HG03060 (cell line): ENCODE data around the gene ANKRD29.

Source experiments
- ATAC-seq: cut with Tn5 transposase; IDR thresholded peaks from one replicate; pipeline ENCODE4 v1.9.1; 2021; ENCODE audit warnings: low read depth, moderate number of reproducible peaks; ENCODE audit not compliant: unreplicated experiment

ANKRD29 gene, protein sequence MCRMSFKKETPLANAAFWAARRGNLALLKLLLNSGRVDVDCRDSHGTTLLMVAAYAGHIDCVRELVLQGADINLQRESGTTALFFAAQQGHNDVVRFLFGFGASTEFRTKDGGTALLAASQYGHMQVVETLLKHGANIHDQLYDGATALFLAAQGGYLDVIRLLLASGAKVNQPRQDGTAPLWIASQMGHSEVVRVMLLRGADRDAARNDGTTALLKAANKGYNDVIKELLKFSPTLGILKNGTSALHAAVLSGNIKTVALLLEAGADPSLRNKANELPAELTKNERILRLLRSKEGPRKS

DNA sequence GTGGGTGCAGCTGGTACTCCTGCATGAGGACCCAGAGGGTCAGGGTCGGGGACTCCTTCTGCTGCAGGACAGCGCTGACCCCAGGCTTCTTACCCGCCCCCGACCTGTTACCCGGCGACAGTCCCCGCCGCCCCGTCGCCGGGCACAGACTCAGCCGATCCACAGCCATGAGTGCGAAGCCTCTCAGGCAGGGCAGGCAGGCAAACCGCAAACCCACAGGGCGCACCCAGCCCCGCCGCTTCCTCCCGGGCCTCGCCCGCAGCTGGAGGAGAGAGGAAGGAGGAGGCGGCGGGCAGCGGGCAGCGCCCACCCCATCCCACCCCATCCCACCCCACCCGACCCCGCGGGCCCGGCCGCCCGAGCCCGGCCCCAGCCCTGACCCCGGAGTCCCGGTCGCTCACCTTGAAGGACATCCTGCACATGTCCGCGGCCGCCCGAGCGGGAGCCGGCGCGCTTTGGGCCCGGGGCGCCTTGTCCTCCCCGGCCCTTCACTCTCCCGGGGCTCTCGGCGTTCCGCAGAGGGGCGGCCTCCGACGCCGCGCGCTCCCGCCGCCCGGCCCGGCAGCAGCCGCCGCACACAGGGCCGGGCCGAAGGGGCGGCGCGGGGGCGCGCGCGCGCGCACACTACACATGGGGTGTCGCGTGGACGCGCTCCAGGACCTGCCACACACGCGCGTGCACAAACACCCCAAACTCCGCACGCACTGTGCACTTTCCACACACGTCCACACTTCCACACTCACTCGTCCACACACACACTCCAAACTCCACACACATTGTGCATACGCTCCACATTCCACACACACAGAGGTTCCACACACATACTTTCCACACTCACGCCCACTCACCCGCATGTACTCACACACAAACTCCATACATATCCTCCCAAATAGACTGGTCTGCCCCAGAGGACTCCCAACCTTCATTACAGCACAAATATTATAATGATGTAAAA lies at the start of gene ANKRD29:
Gene ANKRD29 (minus strand): TSS at position 603 of the 955 bp plus-strand sequence. CDS start 181 bp downstream, at position 422.
- no peak for ATAC-seq

DNA sequence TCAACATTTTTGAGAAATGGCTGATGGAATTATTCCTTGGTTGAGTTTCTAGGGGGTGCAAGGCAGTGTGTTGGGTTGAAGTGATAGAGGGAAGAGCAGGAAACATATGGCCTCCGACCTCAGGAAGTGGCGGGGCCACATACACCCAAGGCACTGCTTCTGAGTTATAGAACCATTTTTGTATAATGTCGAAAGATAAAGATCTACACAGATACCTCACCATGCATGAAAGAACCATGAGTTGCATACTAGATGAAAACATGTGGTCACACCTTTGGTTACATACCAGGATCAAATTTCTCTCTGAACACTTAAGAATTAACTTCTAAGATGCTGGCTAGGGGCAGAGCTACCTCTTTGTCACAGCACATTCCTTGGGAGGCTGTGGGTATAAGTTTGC lies 49.7 kb upstream of the ANKRD29 start:
- ATAC-seq: no peak

DNA sequence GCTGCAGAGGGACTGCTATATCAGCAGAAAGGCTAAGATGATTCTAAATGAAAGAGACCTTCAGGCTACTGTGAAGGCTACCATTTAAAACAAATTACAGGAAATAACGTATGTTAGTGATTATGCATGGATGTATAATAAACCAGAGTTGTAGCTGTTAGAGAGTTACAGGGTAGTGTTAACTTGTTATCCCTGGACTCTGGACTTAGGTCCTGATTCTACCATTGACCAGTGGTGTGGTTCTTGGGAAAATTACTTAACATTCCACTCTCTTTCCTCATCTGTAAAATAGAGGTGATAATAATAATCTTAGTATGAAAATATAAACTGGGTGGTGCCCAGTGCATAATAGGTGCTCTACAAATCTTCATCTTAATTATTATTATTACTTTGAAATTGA lies 48.7 kb upstream of the ANKRD29 start:
- ATAC-seq: no peak

DNA sequence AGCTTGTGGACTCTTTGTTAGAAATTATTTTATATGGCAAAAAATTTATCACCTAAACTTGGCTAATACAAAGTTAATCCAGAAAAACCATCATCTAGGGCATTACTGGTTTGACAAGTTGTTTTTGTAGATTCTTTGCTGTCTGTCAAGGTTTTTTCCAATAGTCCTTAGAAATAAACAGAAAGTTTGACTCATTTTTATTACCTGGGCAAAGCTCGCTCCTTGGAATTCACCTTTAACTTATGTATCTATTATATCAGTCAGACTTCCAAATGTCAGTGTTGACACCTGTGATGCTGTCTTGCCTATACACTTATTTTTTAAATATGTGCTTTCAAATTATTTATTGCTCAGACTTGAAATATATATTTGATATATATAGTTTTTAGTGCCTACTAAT lies 48.2 kb upstream of the ANKRD29 start:
- ATAC-seq: no peak

DNA sequence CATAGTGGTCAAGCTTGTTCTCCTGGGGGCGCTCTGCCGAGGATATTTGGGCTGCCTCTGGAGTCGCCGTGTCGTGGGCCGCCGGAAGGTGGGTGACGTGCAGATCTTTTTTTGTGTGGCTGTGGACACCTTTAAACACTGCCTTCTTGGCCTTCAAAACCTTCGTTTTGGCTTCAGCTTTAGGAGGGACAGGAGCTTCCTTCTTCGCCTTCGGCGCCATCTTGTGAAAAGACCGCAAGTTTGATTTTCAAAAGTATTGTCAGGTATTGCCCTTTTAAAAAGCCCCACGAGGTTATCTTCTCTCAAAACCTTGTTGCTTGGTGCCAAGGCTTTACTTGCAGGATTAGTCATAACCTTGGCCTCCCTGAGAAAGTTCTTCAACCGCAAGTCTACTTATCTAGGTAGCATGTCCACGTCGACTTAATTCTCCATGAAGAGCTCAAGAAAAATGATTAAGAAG lies 47.4 kb upstream of the ANKRD29 start:
- no peak for ATAC-seq

DNA sequence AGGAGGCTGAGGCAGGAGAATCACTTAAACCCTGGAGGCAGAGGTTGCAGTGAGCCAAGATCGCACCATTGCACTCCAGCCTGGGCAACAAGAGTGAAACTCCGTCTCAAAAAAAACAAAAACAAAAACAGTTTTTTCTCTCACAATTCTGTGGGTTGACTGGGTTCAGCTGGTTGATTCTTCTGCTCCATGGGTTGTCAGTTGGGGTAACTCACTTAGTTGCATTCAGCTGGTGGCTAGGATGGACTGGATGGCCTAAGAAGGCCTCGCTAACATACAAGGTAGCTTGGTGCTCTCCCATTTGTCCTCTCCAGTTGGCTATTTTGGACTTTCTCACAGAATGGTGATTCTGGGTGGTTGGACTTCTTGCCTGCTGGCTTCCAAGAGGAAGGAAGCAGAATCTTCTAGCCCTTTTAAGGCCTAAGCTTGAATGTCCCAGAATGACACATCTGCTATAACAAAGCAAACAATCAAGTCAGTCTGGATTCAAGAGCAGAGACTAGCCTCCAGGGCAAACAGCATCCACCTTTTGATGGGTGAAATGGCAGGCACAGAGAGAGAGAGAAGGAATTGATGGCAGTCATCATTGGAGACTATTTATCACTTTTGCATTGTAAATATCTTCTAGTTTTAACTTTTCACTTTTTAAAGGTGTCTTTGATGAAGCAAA lies 44.4 kb upstream of the ANKRD29 start:
- ATAC-seq: no peak

DNA sequence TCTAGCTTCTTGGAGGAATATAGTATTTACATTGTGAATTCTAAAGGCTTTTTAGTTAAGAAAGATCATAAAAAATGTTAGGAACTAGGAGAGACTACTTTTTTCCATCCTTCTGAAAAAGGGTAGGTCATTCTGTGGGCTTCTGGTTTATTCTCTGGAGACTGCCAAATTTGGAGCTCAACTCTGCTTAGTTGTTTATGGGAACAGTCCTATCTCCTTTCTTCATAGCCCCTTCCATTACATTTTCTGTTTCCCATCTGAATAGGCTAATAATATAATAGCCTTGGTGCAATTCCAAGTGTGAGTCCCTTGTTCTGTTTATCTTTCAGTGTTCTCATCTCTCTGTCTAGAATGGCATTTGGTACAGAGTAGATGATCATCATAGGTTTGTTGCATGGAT lies 42.1 kb upstream of the ANKRD29 start:
- ATAC-seq: no peak

DNA sequence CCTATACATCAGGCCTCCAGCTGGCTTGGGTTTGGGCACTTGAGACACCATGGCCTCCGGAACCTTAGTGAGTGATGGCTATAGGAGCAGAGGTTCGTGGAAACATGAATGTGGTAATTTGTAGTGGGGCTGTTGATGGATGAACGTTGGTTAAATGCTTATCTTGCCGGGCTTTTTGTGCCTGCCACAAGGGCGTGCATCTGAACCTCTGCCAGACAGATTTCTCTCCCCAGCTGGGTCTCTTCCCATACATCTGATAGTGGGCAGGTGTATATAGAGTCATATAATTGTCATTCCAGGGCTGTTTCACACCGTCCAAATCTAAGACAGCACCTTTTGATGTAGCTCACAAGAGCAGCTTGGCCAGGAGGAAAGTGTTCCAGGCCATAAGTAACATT lies 41.3 kb upstream of the ANKRD29 start:
- ATAC-seq: no peak

DNA sequence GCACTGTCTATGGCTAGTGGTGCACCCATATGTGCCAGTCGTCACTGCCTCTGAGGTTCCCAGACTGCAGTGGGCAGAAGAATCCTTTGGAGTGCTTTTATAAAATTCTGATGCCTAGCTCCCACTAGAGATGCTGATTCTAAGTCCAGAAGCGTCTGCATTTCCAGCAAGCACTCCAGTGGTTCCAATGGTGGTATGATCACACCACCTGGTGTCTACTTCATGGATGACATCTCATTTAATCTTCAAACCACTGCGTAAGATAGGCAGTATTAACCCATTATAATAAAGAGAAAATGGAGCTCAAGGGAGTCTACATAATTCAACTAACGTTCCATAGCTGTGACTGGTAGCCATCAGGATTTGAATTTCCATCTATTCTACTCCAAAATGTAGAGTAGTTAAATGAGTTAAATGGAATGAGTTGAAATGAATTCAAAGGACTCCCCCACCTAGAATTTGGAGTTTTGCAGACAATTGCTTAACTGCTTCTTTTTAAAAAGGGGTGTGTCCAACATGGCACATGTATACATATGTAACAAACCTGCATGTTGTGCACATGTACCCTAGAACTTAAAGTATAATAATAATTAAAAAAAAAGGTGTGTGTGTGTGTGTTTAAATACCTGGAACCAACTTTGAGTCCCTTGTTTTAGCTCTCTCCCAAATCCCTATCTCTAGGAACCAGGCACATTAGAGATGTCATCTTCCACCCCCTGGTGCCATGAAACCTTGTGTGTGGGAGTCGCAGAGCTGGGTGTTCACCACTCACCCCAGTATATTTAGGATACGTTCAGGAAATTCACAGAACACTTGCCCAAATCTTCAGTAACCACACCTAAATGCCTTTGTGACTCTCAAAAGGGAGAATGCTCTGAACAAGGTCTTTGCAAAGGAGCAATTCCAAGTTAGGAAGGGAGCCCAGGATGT lies 40.6 kb upstream of the ANKRD29 start:
- ATAC-seq: no peak

DNA sequence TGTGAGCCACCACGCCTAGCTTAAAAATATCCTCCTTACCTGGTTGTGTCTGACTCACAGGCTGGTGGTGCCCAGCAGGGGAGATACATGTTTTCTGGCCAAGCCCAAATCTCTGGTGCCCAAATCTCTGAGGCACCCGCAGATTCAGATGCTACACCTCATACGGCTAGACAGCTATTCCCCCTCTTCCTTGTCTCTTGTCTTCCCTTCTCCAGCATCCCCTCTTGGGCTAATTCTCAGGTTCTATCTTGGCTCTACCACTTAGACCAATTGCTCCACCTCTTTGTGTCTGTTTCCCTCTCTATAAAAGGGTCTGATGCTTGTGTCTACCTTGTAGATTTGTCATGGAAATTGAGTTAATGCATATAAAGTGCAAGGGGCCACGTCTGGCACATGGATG lies 39.9 kb upstream of the ANKRD29 start:
- no peak for ATAC-seq

DNA sequence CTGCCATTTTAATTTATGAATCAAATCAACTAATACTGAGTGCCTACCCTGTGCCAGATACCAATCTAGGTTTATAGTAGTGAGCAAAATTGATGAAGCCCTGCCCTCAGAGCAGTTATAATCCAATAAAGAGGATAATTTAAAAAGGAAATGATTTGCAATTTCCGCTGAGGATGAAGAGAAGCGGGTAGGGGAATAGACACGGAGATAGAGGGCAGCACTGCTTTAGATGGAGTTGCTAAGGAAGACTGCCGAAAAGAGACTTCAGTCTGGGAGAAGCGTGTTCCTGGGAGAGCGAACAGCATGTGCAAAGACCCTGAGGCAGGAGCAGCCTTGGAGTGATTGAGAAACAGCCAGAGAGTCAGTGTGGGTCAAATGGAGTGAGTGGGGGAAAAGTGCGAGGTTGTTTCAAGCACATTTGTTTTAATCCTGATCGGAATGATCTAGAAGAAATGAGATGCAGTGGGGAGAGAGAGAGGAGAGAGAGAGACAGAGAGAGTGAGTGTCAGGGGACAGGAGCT lies 38.9 kb upstream of the ANKRD29 start:
- ATAC-seq: no peak

DNA sequence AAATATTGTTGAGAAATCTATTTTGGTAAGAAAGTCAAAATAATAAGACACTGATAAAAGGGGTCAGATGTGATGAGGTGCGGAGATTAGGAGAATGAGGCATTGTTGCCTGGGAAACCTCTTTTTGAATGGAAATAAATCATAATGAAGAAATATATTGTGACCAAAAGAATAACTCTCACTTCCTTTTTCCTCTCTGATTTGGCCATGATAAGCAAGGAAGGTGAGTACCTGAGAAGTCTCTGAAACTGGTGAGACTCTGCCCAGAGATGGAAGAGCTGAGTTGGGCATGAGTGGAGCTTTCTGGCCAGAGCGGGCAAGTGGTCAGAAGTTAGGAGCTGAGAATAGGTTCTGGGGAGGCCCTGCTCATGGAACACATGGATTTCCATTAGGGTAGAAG lies 38.3 kb upstream of the ANKRD29 start:
- no peak for ATAC-seq

DNA sequence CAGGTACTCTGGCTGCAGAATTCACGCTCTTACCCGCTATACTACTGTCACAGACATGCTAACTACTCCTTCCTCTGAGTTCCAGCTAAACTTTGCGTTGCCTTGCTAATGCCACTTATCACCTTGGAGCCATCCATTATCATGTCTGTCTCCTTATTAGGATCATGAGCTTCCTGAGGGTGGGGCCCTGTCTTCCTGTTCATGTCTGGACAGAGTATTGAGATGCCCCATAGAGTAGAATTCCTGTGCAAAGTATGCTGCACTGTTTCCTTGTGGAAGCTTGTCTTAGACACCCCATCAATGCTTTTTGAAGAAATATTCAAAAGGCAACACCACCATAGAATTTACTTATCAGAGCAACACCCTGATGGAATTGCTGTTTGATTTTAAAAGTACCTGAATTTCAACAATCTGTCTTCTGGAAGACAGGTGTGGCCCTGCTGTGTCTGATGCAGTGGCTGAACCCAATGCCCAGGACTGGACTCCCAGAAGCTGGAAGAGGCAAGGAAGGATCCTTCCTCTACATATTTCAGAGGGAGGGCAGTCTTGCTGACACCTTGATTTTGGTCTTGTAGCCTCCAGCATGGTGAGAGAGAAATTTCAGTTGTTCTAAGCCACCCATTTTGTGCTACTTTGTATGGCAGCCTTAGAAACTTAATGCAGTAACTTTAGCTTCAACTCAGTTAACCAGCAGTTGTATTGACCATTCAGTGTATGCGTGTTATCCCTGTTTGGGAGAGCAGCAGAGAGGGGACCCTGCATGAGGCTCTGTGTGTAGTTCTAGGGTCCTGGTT lies 32.1 kb upstream of the ANKRD29 start:
- no peak for ATAC-seq

DNA sequence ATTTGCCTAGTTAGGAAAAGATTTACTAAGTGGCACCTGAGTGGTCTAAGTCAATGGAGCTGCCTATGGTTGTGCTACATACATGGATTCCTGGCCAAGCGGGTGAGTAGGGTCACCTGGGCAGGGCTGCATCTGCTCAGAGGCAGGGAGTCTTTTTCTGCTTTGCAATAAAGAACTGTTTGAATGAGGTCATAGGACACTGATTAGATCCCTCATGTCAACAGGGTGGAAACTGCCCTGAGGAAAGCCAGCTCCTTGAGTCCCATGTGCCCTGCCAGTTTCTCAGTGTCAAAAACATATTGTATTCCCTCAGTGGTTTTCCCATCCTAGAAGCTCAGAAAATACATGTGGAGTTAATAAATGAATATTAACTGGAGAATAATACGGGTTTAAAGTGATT lies 31.1 kb upstream of the ANKRD29 start:
- ATAC-seq: no peak

DNA sequence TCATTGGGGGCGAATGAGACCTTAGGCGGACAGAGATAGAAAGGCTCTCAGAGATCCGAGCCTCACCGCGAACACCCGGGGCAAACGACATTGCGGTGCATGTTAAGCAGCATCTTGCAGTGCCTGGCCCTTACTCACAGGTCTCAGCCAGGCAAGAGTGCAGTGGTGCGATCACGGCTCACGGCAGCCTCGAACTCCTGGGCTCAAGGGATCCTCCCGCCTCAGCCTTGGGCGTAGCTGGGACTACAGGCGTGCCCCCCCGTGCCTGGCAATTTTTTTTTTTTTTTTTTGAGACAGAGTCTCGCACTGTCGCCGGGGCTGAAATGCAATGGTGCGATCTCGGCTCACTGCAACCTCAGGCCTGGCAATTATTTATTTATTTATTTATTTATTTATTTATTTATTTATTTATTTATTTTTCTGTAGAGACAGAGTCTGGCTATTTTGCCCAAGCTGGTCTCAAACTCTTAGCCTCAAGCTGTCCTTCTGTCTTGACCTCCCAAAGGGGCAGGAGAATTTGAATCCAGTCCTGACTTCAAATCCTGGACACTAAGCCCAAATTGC lies 27.9 kb upstream of the ANKRD29 start:
- ATAC-seq: no peak

DNA sequence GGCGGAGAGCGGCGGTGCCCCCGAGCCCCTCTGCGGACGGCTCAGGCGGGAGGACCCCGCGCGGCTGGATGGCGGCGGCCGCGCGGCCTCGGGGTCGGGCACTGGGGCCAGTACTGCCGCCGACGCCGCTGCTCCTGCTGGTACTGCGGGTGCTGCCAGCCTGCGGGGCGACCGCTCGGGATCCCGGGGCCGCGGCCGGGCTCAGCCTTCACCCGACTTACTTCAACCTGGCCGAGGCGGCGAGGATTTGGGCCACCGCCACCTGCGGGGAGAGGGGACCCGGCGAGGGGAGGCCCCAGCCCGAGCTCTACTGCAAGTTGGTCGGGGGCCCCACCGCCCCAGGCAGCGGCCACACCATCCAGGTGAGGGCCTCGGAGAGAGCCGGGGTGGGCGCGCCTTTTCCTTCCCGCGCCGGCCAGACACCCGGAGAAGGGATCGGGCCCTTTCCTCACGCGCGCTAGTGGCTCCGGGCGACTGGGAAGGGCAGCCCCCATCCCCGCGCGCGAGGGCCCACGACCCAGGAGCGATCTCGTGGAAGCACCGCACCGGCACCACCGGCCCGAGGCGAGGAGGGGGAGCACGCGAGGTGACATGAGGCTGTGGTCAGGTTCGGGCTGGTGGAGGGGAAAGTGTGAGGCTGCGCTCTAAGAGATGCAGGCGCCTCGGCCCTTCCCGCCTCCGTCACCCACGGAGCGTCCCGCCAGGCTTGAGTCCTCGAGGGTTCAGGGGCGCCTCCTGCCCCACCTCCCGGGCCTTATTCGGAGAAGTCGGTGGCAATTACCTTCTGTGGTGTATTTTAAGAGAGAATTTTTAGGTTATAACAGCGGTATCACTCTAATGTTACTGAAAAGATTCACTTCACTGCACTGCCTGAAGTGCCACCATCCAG lies 27.1 kb upstream of the ANKRD29 start:
- no peak for ATAC-seq

DNA sequence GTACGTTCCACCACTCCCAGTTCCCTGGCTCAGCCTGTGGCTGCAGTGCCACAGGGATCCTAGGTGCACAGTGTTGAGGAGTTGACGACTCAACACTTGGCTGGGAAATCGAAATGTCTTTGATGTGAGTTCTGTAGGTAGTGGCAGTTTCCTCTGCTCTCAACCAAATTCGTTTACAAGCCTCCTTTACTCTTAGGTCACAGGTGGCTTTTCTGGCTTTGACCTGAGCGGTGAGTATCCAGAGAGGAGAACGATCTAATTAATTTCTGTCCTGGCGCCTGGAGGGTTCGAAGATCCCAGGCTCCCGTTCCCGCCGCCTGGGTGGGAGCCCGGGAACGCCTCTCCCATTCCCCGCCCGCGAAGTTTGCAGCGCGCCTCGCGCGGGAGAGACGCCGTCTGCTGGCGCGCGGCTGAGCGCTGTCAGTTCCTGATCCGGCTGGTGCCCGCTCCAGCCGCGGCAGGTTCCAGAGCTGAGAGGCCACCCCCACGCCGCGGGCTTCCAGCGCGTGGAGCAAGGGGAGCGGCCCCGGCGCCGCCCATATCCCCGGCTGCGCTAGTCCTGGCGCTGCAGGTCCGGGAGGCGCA lies 26.4 kb upstream of the ANKRD29 start, which contains the start of gene LAMA3:
Gene LAMA3 (plus strand): TSS at position 423 of the 585 bp plus-strand sequence. CDS start 231 bp downstream, outside the sequence.
- ATAC-seq: no peak
